ENCODE data around the gene PLAAT2. TPM values are rescaled to one million over a fixed set of nuclear protein-coding genes. Genes with fewer than 3 reads are reported as not detected.
A peak's percentile ranks its signal among the peaks of the same experiment; 100 is the strongest.

Gene PLAAT2
- total and polyA plus RNA-seq, 9 of the 15 experiments (the other 6 are each of a cell fraction or from before 2014, with no cell fraction given): not detected

GRCh38 chr11:63557570-63557969, 5.6 kb downstream of the PLAAT2 start:
- ChIA-PET POLR2A (no interaction called here), CTCF (ENCODE audit: low intra/inter-chr PET ratio) (no interaction called here)
- no TSS peak for BruUV-seq (replicated peaks)

More at GRCh38 chr11:63557570-63557969, 5.6 kb downstream of the PLAAT2 start:
- DNase-seq (ENCODE audit: extremely low read depth in 1 of 4, low spot score in 3 of 4) (no peak), FAIRE-seq (no peak), ATAC-seq (no peak)
- H3K9me3 ChIP-seq (replicated peaks; ENCODE audit: control insufficient read depth, insufficient read depth, low read depth, low read length): no peaks in the 10 kb centered on the region
- H3K4me2 ChIP-seq (ENCODE audit: insufficient read depth, low read length): no peak overlapping the region
- WGBS (ENCODE audit: insufficient coverage, low coverage, missing lambda C conversion rate): 53% methylated on average over 7 of the region's 7 CpGs
- H3K9ac ChIP-seq (ENCODE audit: insufficient read depth in 1 of 2, low read depth in 2 of 2, low read length in 2 of 2): no peak overlapping the region
- H3K36me3 ChIP-seq (ENCODE audit: control insufficient read depth, insufficient read depth, low read length): no peaks in the 10 kb centered on the region
- no peak overlapping the region for H3K4me3 ChIP-seq
- H3K79me2 ChIP-seq (ENCODE audit: control insufficient read depth, insufficient read depth, low read length): no peaks in the 10 kb centered on the region
- H3K27me3 ChIP-seq (ENCODE audit: control insufficient read depth in 2 of 2, insufficient read depth in 2 of 2, low read length in 2 of 2): no peaks in the 10 kb centered on the region
- in situ Hi-C loops (cut with MboI) (no loop called here), intact Hi-C loops (cut with micrococcal nuclease) (no loop called here)
- H4K20me1 ChIP-seq (replicated peaks; ENCODE audit: control insufficient read depth, insufficient read depth, low read length): no peaks in the 10 kb centered on the region
- TF ChIP-seq NKRF (IDR thresholded peaks at IDR 0.05; ENCODE audit: borderline replicate concordance): no peak
- no peak for TF ChIP-seq SMC3 (conservative IDR thresholded peaks at IDR 0.05; ENCODE audit: insufficient read depth, low read depth, low read length)
- TF ChIP-seq ZNF57 (CRISPR knock-in tag; IDR thresholded peaks at IDR 0.05): no peak
- no peak for TF ChIP-seq BCLAF1 (IDR thresholded peaks at IDR 0.05; ENCODE audit: borderline replicate concordance in 1 of 2, control insufficient read depth in 1 of 2, low read depth in 2 of 2, low read length in 1 of 2)
- TF ChIP-seq ZBTB17 (CRISPR knock-in tag; IDR thresholded peaks at IDR 0.05): no peak
- TF ChIP-seq SP2 (IDR thresholded peaks at IDR 0.05; ENCODE audit: extremely low read depth, low read depth, low read length, poor library complexity, severe bottlenecking): no peak
- TF ChIP-seq SNRNP70 (optimal IDR thresholded peaks at IDR 0.05; ENCODE audit: low read depth, low read length): no peak
- no peak for TF ChIP-seq PHB (CRISPR knock-in tag; IDR thresholded peaks at IDR 0.05)
- TF ChIP-seq KLF16 (IDR thresholded peaks at IDR 0.05): no peak
- TF ChIP-seq TSHZ1 (CRISPR knock-in tag; IDR thresholded peaks at IDR 0.05): no peak
- no peak for TF ChIP-seq ETV6 (IDR thresholded peaks at IDR 0.05; ENCODE audit: borderline replicate concordance in 1 of 2, low read depth in 2 of 2, low read length in 1 of 2)
- no peak for TF ChIP-seq ETV6 (CRISPR knock-in tag; IDR thresholded peaks at IDR 0.05; ENCODE audit: borderline replicate concordance)
- no peak for TF ChIP-seq E2F5 (CRISPR knock-in tag; IDR thresholded peaks at IDR 0.05)
- H2AFZ ChIP-seq (ENCODE audit: low read depth, low read length): 0 out of 2 replicates have a peak overlapping the region, but pooled peaks have one; percentile 1
- no peaks in the 10 kb centered on the region for H3K9me1 ChIP-seq (ENCODE audit: control insufficient read depth, insufficient read depth, low read length)
- H3K27ac ChIP-seq (ENCODE audit: extremely low read depth, low read depth, low read length): no peak overlapping the region
- H3K4me1 ChIP-seq (replicated peaks in 1 of 2; ENCODE audit: control insufficient read depth in 2 of 2, insufficient read depth in 2 of 2, low read length in 2 of 2): peaks cover 0 to 17% of the 10 kb centered on the region in 2 experiments; a peak in 4 of 5 replicates

Measured in K562 (cell line).